ENCODE data around the gene CYLC2.

Gene CYLC2

GRCh38 chr9:102995033-102995432 lies at the start of gene CYLC2:
CYLC2 (plus strand) TSS chr9:102995333; CDS start chr9:102995381, 48 bp downstream.
- ChIA-PET CTCF (interaction anchor here (1.1 kb wide), 1 partner anchor 10 kb away, joined by 4 read pairs; no protein-coding TSS in a partner anchor), POLR2A (no interaction called here)
- no peak for TF ChIP-seq CTCF (IDR thresholded peaks at IDR 0.05; ENCODE audit: control extremely low read depth, extremely low read depth, low read depth, missing control alignments)
- no peak for DNase-seq (ENCODE audit: extremely low spot score)

- ChIA-PET CTCF (interaction anchor here (1.1 kb wide), 1 partner anchor 9 kb away, joined by 4 read pairs; no protein-coding TSS in a partner anchor), POLR2A (no interaction called here)
- no peak for TF ChIP-seq CTCF (IDR thresholded peaks at IDR 0.05; ENCODE audit: control extremely low read depth, extremely low read depth, low read depth, missing control alignments)
- DNase-seq (ENCODE audit: extremely low spot score), result no peak
Measured at GRCh38 chr9:102950346-102950745, 44.8 kb upstream of the CYLC2 start.

GRCh38 chr9:102966999-102967398 lies 28.1 kb upstream of the CYLC2 start:
- ChIA-PET POLR2A (no interaction called here), CTCF (no interaction called here)
- DNase-seq (ENCODE audit: extremely low spot score), result no peak
- no peak for TF ChIP-seq CTCF (IDR thresholded peaks at IDR 0.05; ENCODE audit: control extremely low read depth, extremely low read depth, low read depth, missing control alignments)

- no peak for TF ChIP-seq CTCF (IDR thresholded peaks at IDR 0.05; ENCODE audit: control extremely low read depth, extremely low read depth, low read depth, missing control alignments)
- ChIA-PET CTCF (interaction anchor here (0.8 kb wide), 1 partner anchor 18 kb away, joined by 3 read pairs; no protein-coding TSS in a partner anchor), POLR2A (no interaction called here)
- no peak for DNase-seq (ENCODE audit: extremely low spot score)
Measured at GRCh38 chr9:102967979-102968378, 27.2 kb upstream of the CYLC2 start.

- ChIA-PET CTCF (interaction anchor here (1.1 kb wide), 1 partner anchor 341 kb away, joined by 3 read pairs; no protein-coding TSS in a partner anchor), POLR2A (no interaction called here)
- no peak for TF ChIP-seq CTCF (IDR thresholded peaks at IDR 0.05; ENCODE audit: control extremely low read depth, extremely low read depth, low read depth, missing control alignments)
- DNase-seq (ENCODE audit: extremely low spot score), result no peak
Measured at GRCh38 chr9:102972780-102973179, 22.4 kb upstream of the CYLC2 start.

- no peak for DNase-seq (ENCODE audit: extremely low spot score)
- ChIA-PET POLR2A (no interaction called here), CTCF (no interaction called here)
- TF ChIP-seq CTCF (IDR thresholded peaks at IDR 0.05; ENCODE audit: control extremely low read depth, extremely low read depth, low read depth, missing control alignments), result no peak
Measured at GRCh38 chr9:102974530-102974929, 20.6 kb upstream of the CYLC2 start.

- ChIA-PET CTCF (no interaction called here), POLR2A (no interaction called here)
- no peak for TF ChIP-seq CTCF (IDR thresholded peaks at IDR 0.05; ENCODE audit: control extremely low read depth, extremely low read depth, low read depth, missing control alignments)
- no peak for DNase-seq (ENCODE audit: extremely low spot score)
Measured at GRCh38 chr9:102975251-102975650, 19.9 kb upstream of the CYLC2 start.
